Adrenal gland (tissue), 12 donors: ENCODE data around the gene TM9SF4. TPM values are rescaled to one million over a fixed set of nuclear protein-coding genes. Genes with fewer than 3 reads are reported as not detected.
A peak's percentile ranks its signal among the peaks of the same experiment; 100 is the strongest.

ENCODE experiments used
- DNase-seq, 7 donors: peaks; one replicate each; pipeline ENCODE4 v3.0.0-alpha.2; 2019 to 2020
- H3K27ac ChIP-seq, 5 donors: fragments of 200-600 bp; sonication (generic) in 4 of 5; 1 replicate in 3 of 5; 2 replicates in 2 of 5; pipeline versions ENCODE4 v1.5.1 to v1.8.0; 2016 to 2020; ENCODE audit warnings: mild to moderate bottlenecking in 1 of 5
- H3K27me3 ChIP-seq: fragments of 200-600 bp; 2 replicates; pipeline ENCODE4 v1.8.0; 2021
- H3K36me3 ChIP-seq, 2 donors: fragments of 200-600 bp; replicated peaks in 1 of 2; 1 replicate in 1 of 2; 2 replicates in 1 of 2; pipeline versions ENCODE4 v1.5.1 to v1.8.0; 2018 to 2022
- H3K4me1 ChIP-seq, 2 donors: fragments of 200-600 bp; replicated peaks in 1 of 2; 1 replicate in 1 of 2; 2 replicates in 1 of 2; pipeline versions ENCODE4 v1.5.1 to v1.8.0; 2018 to 2021
- H3K4me3 ChIP-seq, 4 donors: fragments of 200-600 bp; sonication (generic) in 3 of 4; one replicate each; pipeline ENCODE4 v1.5.1; 2016 to 2018
- H3K9me3 ChIP-seq, 3 donors: fragments of 200-600 bp; sonication (generic) in 1 of 3; replicated peaks in 1 of 3; 1 replicate in 2 of 3; 2 replicates in 1 of 3; pipeline versions ENCODE4 v1.5.1 to v1.8.0; 2016 to 2021
- POLR2A ChIP-seq, 2 donors: fragments of 450-650 bp; IDR thresholded peaks; one replicate each; pipeline ENCODE4 v1.6.1; 2017; ENCODE audit warnings: antibody characterized with exemption in 2 of 2, mild to moderate bottlenecking in 2 of 2, moderate library complexity in 1 of 2
- WGBS, 4 donors: extraction: QIAGEN DNeasy Blood & Tissue Kit in 2 of 4; methylation state at CpG; one replicate each; pipeline versions ENCODE4 v1.1.5 to v1.1.7; 2013 to 2017; 5-methylcytosine and 5-hydroxymethylcytosine counted together
- intact Hi-C, 2 donors: fragments of 100-400 bp; cut with DNase I; formaldehyde crosslinking; loops; one replicate each; pipeline versions ENCODE4 v1.14.1 to v1.15.0; 2022 to 2023
- polyA plus RNA-seq, 3 donors: library from polyadenylated mRNA; stranded (reverse); fragments of 200-250 nt in 2 of 3; fragments of 350-450 nt in 1 of 3; fragmentation: Illumina TruSeq in 1 of 3; extraction: RNeasy Lipid Tissue Mini Kit (QIAGEN cat#74804) in 1 of 3; gene quantifications; one replicate each; pipeline ENCODE4 v1.2.3, GENCODE V29; 2013 to 2014
- total RNA-seq, 9 donors: library from RNA; depleted of rRNA in 4 of 9; stranded (reverse); fragments of >200 nt in 4 of 9; fragments of 120-200 nt in 1 of 9; fragmentation: NEBNext Ultra II Directional in 1 of 9; extraction: Animal tissue kit (Norgen Biotek cat#: 25700) in 1 of 9; gene quantifications; one replicate each; pipeline versions ENCODE4 v1.1.0 to v1.2.4, GENCODE V29; 2013 to 2023
- TF ChIP-seq, protein P1 (sequence below), 6 experiments: fragments of 450-650 bp in 4 of 6; fragments of 200-600 bp in 2 of 6; sonication (generic) in 1 of 6; IDR thresholded peaks; 1 replicate in 5 of 6; 2 replicates in 1 of 6; pipeline versions ENCODE4 v1.5.1 to v1.8.0; 2016 to 2021; ENCODE audit warnings: antibody characterized with exemption in 6 of 6, mild to moderate bottlenecking in 2 of 6, moderate library complexity in 1 of 6
- donor health status: healthy with polysubstance abuse.
- donor health status: Bipolar disorder and iron deficiency.
- donor health status: DM: yes; HTN: yes; CAD: no.
- donor health status: DM: no; HTN: no; CAD: no.
- donor health status: DM: no; HTN: no; CAD: no.
- donor health status: DM: yes; HTN: yes; CAD: no.

The TM9SF4 gene
- total and polyA plus RNA-seq, 12 donors: 23.2 to 61.0 (median 46.1) TPM

DNA sequence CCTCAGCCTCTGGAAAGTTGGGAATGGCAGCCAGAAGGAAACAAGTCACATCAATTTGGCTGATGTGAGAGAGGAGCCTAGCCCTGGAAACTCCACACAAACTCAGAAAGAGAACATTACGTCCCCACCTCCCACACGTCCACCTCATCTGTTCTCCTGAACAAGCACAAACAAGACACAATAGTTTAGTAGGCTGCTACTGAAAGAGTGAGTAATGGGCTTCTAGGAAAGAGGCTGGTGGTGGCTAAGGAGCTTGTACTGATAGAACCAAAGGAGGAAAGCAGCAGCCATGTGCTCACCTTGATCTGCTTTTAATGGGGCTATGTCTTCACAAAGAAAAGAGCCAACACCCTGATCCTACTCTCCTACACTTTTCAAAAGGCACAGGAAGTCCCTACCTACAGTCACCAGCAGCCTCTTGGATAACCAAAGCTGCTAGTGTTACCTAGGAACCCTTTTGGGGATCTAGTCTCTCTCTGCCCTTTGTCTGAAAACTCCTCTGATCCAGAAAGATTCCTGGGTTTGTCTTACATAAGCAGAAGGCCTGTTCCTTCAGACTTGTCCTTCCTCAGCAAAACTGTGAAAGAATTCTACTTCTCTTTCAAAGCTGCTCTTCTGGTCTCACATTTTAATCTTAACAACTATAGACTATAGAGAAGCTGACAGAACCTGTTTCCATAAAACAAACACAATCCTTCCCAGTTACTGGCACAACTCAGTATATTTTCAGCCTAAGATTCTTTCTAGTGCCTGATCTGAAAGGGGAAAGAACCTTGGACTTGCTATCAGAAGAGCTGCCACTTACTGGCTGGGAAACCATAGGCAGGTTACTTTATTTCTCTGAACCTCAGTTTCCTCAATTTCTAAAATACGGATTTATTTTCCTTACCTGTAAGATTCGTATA lies 94.9 kb downstream of the TM9SF4 start:
- Histone ChIP-seq H3K9me3 (no peaks in the 10 kb centered on the region), H3K27ac (peak overlapping the region in 2 of 5 donors; percentile 13 to 77), H3K27me3 (no peaks in the 10 kb centered on the region), H3K4me1 (peaks cover 19 to 64% of the 10 kb centered on the region in 2 donors), H3K4me3 (no peak overlapping the region), H3K36me3 (peaks cover 0 to 25% of the 10 kb centered on the region in 2 donors)
- WGBS, 4 donors: 63 to 66% (median 64%) methylated on average over 4 of the region's 4 CpGs
- no peak for DNase-seq
- intact Hi-C loops: no loop called here
- no peak for TF ChIP-seq POLR2A (IDR thresholded peaks at IDR 0.05)
- TF ChIP-seq, protein P1, sequence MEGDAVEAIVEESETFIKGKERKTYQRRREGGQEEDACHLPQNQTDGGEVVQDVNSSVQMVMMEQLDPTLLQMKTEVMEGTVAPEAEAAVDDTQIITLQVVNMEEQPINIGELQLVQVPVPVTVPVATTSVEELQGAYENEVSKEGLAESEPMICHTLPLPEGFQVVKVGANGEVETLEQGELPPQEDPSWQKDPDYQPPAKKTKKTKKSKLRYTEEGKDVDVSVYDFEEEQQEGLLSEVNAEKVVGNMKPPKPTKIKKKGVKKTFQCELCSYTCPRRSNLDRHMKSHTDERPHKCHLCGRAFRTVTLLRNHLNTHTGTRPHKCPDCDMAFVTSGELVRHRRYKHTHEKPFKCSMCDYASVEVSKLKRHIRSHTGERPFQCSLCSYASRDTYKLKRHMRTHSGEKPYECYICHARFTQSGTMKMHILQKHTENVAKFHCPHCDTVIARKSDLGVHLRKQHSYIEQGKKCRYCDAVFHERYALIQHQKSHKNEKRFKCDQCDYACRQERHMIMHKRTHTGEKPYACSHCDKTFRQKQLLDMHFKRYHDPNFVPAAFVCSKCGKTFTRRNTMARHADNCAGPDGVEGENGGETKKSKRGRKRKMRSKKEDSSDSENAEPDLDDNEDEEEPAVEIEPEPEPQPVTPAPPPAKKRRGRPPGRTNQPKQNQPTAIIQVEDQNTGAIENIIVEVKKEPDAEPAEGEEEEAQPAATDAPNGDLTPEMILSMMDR (IDR thresholded peaks at IDR 0.05): no peak

DNA sequence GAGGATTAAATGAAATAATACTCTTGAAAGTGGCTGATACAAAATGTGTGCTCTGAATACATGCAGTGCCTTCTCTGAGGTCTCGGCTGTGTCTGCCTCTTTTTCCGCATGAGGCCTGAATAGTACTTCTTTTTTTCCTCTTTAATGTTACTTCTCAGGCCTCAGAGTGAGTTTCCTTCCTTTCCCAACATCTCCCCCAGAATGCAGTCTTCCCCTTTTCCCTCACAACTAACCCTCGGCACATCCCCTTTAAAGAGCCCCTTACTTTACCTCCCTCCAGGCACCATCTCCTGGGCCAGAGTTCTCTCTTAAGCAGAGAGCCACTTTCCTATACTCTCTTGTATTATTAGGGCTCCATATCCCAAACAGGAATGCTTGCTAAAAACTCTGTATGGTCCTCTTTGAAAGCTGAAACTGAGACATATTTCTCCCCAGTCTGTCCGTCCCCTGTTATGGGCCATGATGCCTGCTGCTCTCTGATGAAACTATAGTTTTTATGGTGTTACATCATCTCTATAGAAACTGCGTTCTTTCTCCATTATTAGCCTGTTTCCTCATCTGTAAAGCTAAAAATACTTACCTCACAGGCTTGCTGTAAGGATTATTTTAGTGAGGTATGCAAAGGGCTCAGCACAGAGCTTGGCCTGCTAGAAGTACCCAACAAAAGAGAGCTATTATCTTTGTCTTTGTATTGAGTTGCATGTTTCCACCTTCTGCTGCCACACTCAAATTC lies 95.8 kb downstream of the TM9SF4 start:
- H3K9me3 ChIP-seq: no peaks in the 10 kb centered on the region
- peaks cover 0 to 17% of the 10 kb centered on the region in 2 donors for H3K36me3 ChIP-seq
- H3K27ac ChIP-seq: peak overlapping the region in 2 of 5 donors; percentile 13 to 77
- peaks cover 19 to 72% of the 10 kb centered on the region in 2 donors for H3K4me1 ChIP-seq
- peak overlapping the region in 1 of 4 donors; percentile 100 for H3K4me3 ChIP-seq
- DNase-seq: no peak
- intact Hi-C loops: no loop called here
- 65 to 78% (median 66%) methylated on average over 5 of the region's 5 CpGs for WGBS, 4 donors
- no peaks in the 10 kb centered on the region for H3K27me3 ChIP-seq
- TF ChIP-seq POLR2A (IDR thresholded peaks at IDR 0.05): no peak
- TF ChIP-seq, protein P1 (IDR thresholded peaks at IDR 0.05): no peak

DNA sequence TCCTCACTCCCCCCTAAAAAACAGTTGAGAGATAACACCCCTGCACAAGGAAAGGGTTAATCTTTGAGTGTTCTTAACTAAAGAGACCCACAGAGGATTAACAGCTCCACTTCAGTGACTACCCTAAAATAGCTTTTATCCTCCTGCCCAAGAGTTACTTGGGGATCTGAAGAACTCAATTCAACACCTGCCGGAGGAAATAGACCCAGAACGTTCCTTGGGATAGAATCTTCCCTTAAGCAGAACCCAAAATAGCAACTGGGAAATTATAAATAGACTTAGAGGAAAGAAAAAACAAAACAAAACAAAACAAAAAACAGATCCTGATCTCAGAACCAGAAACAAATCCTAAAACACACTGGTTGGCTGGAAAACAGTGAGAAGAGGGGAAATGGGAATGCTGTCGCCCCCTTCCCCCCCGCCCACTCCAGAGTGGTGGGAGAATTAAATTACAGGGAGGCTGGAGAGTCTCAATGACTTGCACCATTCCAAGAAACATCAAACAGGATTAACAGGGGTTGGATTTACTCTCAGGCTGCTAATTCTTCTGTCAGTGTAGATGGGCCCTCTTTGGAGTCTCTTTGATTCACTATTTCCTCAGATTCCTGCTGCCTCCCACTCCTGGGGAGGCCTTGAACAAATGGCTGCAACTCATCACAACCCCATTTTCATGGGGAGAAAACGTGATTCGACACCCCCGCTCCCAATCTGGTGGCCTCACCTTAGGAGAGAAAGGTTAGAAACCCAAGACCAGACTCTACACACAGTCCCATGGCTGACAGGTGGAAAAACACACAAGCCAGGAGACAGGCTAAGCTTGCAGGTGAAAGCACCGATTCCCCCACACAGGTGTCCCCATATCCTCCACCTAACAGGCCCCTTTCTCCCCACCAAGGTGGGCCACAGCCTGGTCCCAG lies 96.6 kb downstream of the TM9SF4 start:
- H3K36me3 ChIP-seq: peaks cover 0 to 8% of the 10 kb centered on the region in 2 donors
- TF ChIP-seq, protein P1 (IDR thresholded peaks at IDR 0.05): no peak
- TF ChIP-seq POLR2A (IDR thresholded peaks at IDR 0.05): no peak
- DNase-seq: no peak
- 39 to 49% (median 43%) methylated on average over 8 of the region's 8 CpGs for WGBS, 4 donors
- peaks cover 19 to 72% of the 10 kb centered on the region in 2 donors for H3K4me1 ChIP-seq
- H3K4me3 ChIP-seq: peak overlapping the region in 2 of 4 donors; percentile 95 to 100
- intact Hi-C loops: no loop called here
- peak overlapping the region in 3 of 5 donors; percentile 77 to 93 (median 82) for H3K27ac ChIP-seq
- no peaks in the 10 kb centered on the region for H3K9me3 ChIP-seq
- no peaks in the 10 kb centered on the region for H3K27me3 ChIP-seq
